Ascending aorta (tissue), 2 donors: ENCODE results near the gene AKAP6. TPM values are rescaled to one million over a fixed set of nuclear protein-coding genes. Genes with fewer than 3 reads are reported as not detected.
A peak's percentile ranks its signal among the peaks of the same experiment; 100 is the strongest.

Experiments used
- DNase-seq, 2 donors: peaks; one replicate each; pipeline ENCODE4 v3.0.0-alpha.2; 2019; ENCODE audit warnings: low spot score in 2 of 2
- H3K27ac ChIP-seq, 2 donors: fragments of 200-600 bp; sonication (generic); one replicate each; pipeline ENCODE4 v1.5.1; 2016 to 2017; ENCODE audit warnings: mild to moderate bottlenecking in 1 of 2
- H3K27me3 ChIP-seq: fragments of 200-600 bp; sonication (generic); one replicate; pipeline ENCODE4 v1.5.1; 2017
- H3K36me3 ChIP-seq, 2 donors: fragments of 200-600 bp; sonication (generic); one replicate each; pipeline ENCODE4 v1.5.1; 2016
- H3K4me1 ChIP-seq, 2 donors: fragments of 200-600 bp; sonication (generic); one replicate each; pipeline ENCODE4 v1.5.1; 2016 to 2017; ENCODE audit warnings: mild to moderate bottlenecking in 1 of 2
- H3K4me3 ChIP-seq, 2 donors: fragments of 200-600 bp; sonication (generic); one replicate each; pipeline ENCODE4 v1.5.1; 2016 to 2017; ENCODE audit warnings: mild to moderate bottlenecking in 1 of 2
- H3K9me3 ChIP-seq, 2 donors: fragments of 200-600 bp; sonication (generic); one replicate each; pipeline ENCODE4 v1.5.1; 2016
- CTCF ChIP-seq, 3 experiments: fragments of 200-600 bp in 2 of 3; fragments of 450-650 bp in 1 of 3; sonication (generic) in 2 of 3; IDR thresholded peaks; one replicate each; pipeline ENCODE4 v1.5.1; 2016 to 2019; ENCODE audit warnings: antibody characterized with exemption in 3 of 3, mild to moderate bottlenecking in 1 of 3, moderate library complexity in 1 of 3
- intact Hi-C: fragments of 100-400 bp; cut with DNase I; formaldehyde crosslinking; loops from one replicate; pipeline ENCODE4 v1.15.1; 2023
- total RNA-seq: library from RNA; depleted of rRNA; stranded (reverse); fragments of >200 nt; gene quantifications from one replicate; pipeline ENCODE4 v1.1.0, GENCODE V29; 2016

AKAP6 gene
- total RNA-seq, 1 donor from 2014 or later = 21.1 TPM

GRCh38 chr14:32724867-32725471, 395.9 kb downstream of the AKAP6 start:
- Histone ChIP-seq H3K27ac (peak overlapping the region in 1 of 2 donors; percentile 60), H3K9me3 (no peaks in the 10 kb centered on the region), H3K4me1 (peaks cover 0 to 8% of the 10 kb centered on the region in 2 donors), H3K4me3 (peak overlapping the region in 1 of 2 donors; percentile 50), H3K36me3 (no peaks in the 10 kb centered on the region), H3K27me3 (no peaks in the 10 kb centered on the region)
- DNase-seq = no peak
- intact Hi-C loops = loop anchor here (5.0 to 10.0 kb wide), 2 partner anchors 37 to 1070 kb away; no protein-coding TSS in a partner anchor
- no peak for TF ChIP-seq CTCF (IDR thresholded peaks at IDR 0.05)

GRCh38 chr14:32726516-32726915, 397.4 kb downstream of the AKAP6 start:
- Histone ChIP-seq H3K4me3 (no peak overlapping the region), H3K27ac (no peak overlapping the region), H3K4me1 (peaks cover 0 to 8% of the 10 kb centered on the region in 2 donors), H3K27me3 (no peaks in the 10 kb centered on the region), H3K9me3 (no peaks in the 10 kb centered on the region), H3K36me3 (no peaks in the 10 kb centered on the region)
- no peak for TF ChIP-seq CTCF (IDR thresholded peaks at IDR 0.05)
- DNase-seq = no peak
- intact Hi-C loops = loop anchor here (5.0 to 10.0 kb wide), 2 partner anchors 36 to 1068 kb away; no protein-coding TSS in a partner anchor

GRCh38 chr14:32727832-32728231, 398.7 kb downstream of the AKAP6 start:
- Histone ChIP-seq H3K4me1 (peaks cover 0 to 8% of the 10 kb centered on the region in 2 donors), H3K9me3 (no peaks in the 10 kb centered on the region), H3K4me3 (no peak overlapping the region), H3K36me3 (no peaks in the 10 kb centered on the region), H3K27ac (no peak overlapping the region), H3K27me3 (no peaks in the 10 kb centered on the region)
- DNase-seq = no peak
- TF ChIP-seq CTCF (IDR thresholded peaks at IDR 0.05) = no peak
- intact Hi-C loops = loop anchor here (5.0 to 10.0 kb wide), 2 partner anchors 34 to 1067 kb away; no protein-coding TSS in a partner anchor

- Histone ChIP-seq H3K27ac (no peak overlapping the region), H3K4me1 (peaks cover 0 to 8% of the 10 kb centered on the region in 2 donors), H3K27me3 (no peaks in the 10 kb centered on the region), H3K9me3 (no peaks in the 10 kb centered on the region), H3K36me3 (no peaks in the 10 kb centered on the region), H3K4me3 (no peak overlapping the region)
- intact Hi-C loops = loop anchor here (5.0 to 10.0 kb wide), 2 partner anchors 34 to 1066 kb away; no protein-coding TSS in a partner anchor
- DNase-seq = no peak
- TF ChIP-seq CTCF (IDR thresholded peaks at IDR 0.05) = no peak
Observed at GRCh38 chr14:32728526-32728925, 399.4 kb downstream of the AKAP6 start.

- H3K4me3 ChIP-seq = no peak overlapping the region
- peaks cover 0 to 8% of the 10 kb centered on the region in 2 donors for H3K4me1 ChIP-seq
- no peaks in the 10 kb centered on the region for H3K9me3 ChIP-seq
- no peaks in the 10 kb centered on the region for H3K36me3 ChIP-seq
- TF ChIP-seq CTCF (IDR thresholded peaks at IDR 0.05) = no peak
- no peaks in the 10 kb centered on the region for H3K27me3 ChIP-seq
- no peak for DNase-seq
- intact Hi-C loops = loop anchor here (5.0 to 10.0 kb wide), 2 partner anchors 33 to 1066 kb away; no protein-coding TSS in a partner anchor
- no peak overlapping the region for H3K27ac ChIP-seq
Observed at GRCh38 chr14:32728976-32729375, 399.9 kb downstream of the AKAP6 start.
